Thyroid gland (tissue), 4 donors: ENCODE results near the gene FAM193A. TPM values are rescaled to one million over a fixed set of nuclear protein-coding genes. Genes with fewer than 3 reads are reported as not detected.
A peak's percentile ranks its signal among the peaks of the same experiment; 100 is the strongest.

Experiments used
- DNase-seq, 2 donors: peaks; one replicate each; pipeline ENCODE4 v3.0.0-alpha.2; 2019
- H3K27ac ChIP-seq, 3 donors: fragments of 200-600 bp; sonication (generic); 1 replicate in 2 of 3; 2 replicates in 1 of 3; pipeline ENCODE4 v1.5.1; 2016 to 2019; ENCODE audit warnings: mild to moderate bottlenecking in 1 of 3, moderate library complexity in 1 of 3
- H3K27me3 ChIP-seq: fragments of 200-600 bp; sonication (generic); one replicate; pipeline ENCODE4 v1.5.1; 2019
- H3K36me3 ChIP-seq, 2 donors: fragments of 200-600 bp; sonication (generic); one replicate each; pipeline ENCODE4 v1.5.1; 2016 to 2019
- H3K4me1 ChIP-seq, 2 donors: fragments of 200-600 bp; sonication (generic); one replicate each; pipeline ENCODE4 v1.5.1; 2017 to 2019
- H3K4me3 ChIP-seq, 3 donors: fragments of 200-600 bp; sonication (generic); replicated peaks in 1 of 3; 1 replicate in 2 of 3; 2 replicates in 1 of 3; pipeline ENCODE4 v1.5.1; 2016; ENCODE audit warnings: mild to moderate bottlenecking in 1 of 3
- H3K9me3 ChIP-seq: fragments of 200-600 bp; sonication (generic); one replicate; pipeline ENCODE4 v1.5.1; 2017
- CTCF ChIP-seq, 6 experiments: fragments of 200-600 bp in 3 of 6; fragments of 450-650 bp in 3 of 6; sonication (generic) in 3 of 6; IDR thresholded peaks; one replicate each; pipeline ENCODE4 v1.5.1; 2016 to 2019; ENCODE audit warnings: antibody characterized with exemption in 6 of 6, mild to moderate bottlenecking in 2 of 6, inconsistent platforms in 1 of 6, moderate library complexity in 1 of 6
- POLR2A ChIP-seq, 2 donors: fragments of 450-650 bp; IDR thresholded peaks; one replicate each; pipeline ENCODE4 v1.6.1; 2017; ENCODE audit warnings: antibody characterized with exemption in 2 of 2, mild to moderate bottlenecking in 2 of 2, moderate library complexity in 1 of 2
- WGBS, 2 donors: methylation state at CpG; one replicate each; pipeline ENCODE4 v1.1.5; 2017; 5-methylcytosine and 5-hydroxymethylcytosine counted together
- intact Hi-C: fragments of 100-400 bp; cut with DNase I; formaldehyde crosslinking; loops from one replicate; pipeline ENCODE4 v1.15.1; 2023
- total RNA-seq, 4 donors: library from RNA; depleted of rRNA; stranded (reverse); fragments of >200 nt; gene quantifications; one replicate each; pipeline ENCODE4 v1.2.3, GENCODE V29; 2016

Gene FAM193A
- total RNA-seq, 4 donors from 2014 or later, result 22.4 to 36.7 (median 30.3) TPM

- H3K36me3 ChIP-seq, result no peaks in the 10 kb centered on the region
- H3K27me3 ChIP-seq, result no peaks in the 10 kb centered on the region
- intact Hi-C loops, result no loop called here
- TF ChIP-seq POLR2A (IDR thresholded peaks at IDR 0.05) (peak in 1 of 2 donors; percentile 73), CTCF (IDR thresholded peaks at IDR 0.05) (peak in 3 of 6 experiments; percentile 44 to 60 (median 51))
- H3K27ac ChIP-seq, result peak within 1 kb of the TSS; percentile 55 to 83 (median 64)
- H3K4me3 ChIP-seq, result peak within 1 kb of the TSS; percentile 87 to 88 (median 87)
- no peaks in the 10 kb centered on the region for H3K9me3 ChIP-seq
- 0 to 3% methylated on average over 7 of the region's 96 CpGs for WGBS, 2 donors
- H3K4me1 ChIP-seq, result peaks cover 4 to 10% of the 10 kb centered on the region in 2 donors
- DNase-seq, result peak; percentile 77 to 80
These were observed 219.6 kb downstream of the FAM193A start, which contains the start of gene TNIP2 for GRCh38 chr4:2755821-2756690. Gene TNIP2 (minus strand): TSS chr4:2756336. CDS start chr4:2756289, 47 bp downstream.

- no peak for DNase-seq
- TF ChIP-seq POLR2A (IDR thresholded peaks at IDR 0.05) (no peak), CTCF (IDR thresholded peaks at IDR 0.05) (no peak)
- H3K27me3 ChIP-seq, result no peaks in the 10 kb centered on the region
- intact Hi-C loops, result no loop called here
- peaks cover 4 to 14% of the 10 kb centered on the region in 2 donors for H3K4me1 ChIP-seq
- no peak overlapping the region for H3K4me3 ChIP-seq
- H3K36me3 ChIP-seq, result no peaks in the 10 kb centered on the region
- no peaks in the 10 kb centered on the region for H3K9me3 ChIP-seq
- H3K27ac ChIP-seq, result peak overlapping the region; percentile 10 to 50 (median 37)
- 67 to 74% methylated on average over 25 of the region's 25 CpGs for WGBS, 2 donors
These were observed 220.4 kb downstream of the FAM193A start for GRCh38 chr4:2756691-2757350.

- H3K9me3 ChIP-seq, result no peaks in the 10 kb centered on the region
- no peak overlapping the region for H3K4me3 ChIP-seq
- H3K27me3 ChIP-seq, result no peaks in the 10 kb centered on the region
- peaks cover 4 to 14% of the 10 kb centered on the region in 2 donors for H3K4me1 ChIP-seq
- no peak for DNase-seq
- 86 to 98% methylated on average over 3 of the region's 3 CpGs for WGBS, 2 donors
- intact Hi-C loops, result no loop called here
- H3K36me3 ChIP-seq, result no peaks in the 10 kb centered on the region
- H3K27ac ChIP-seq, result no peak overlapping the region
- TF ChIP-seq POLR2A (IDR thresholded peaks at IDR 0.05) (no peak), CTCF (IDR thresholded peaks at IDR 0.05) (no peak)
These were observed 221.0 kb downstream of the FAM193A start for GRCh38 chr4:2757426-2757825.

GRCh38 chr4:2761035-2761923 is 224.8 kb downstream of the FAM193A start:
- 60 to 77% methylated on average over 11 to 13 of the region's 14 CpGs for WGBS, 2 donors
- intact Hi-C loops, result loop anchor here (5.0 kb wide), 2 partner anchors 171 to 276 kb away; no protein-coding TSS in a partner anchor
- peaks cover 4 to 12% of the 10 kb centered on the region in 2 donors for H3K4me1 ChIP-seq
- H3K36me3 ChIP-seq, result no peaks in the 10 kb centered on the region
- H3K27ac ChIP-seq, result no peak overlapping the region
- H3K9me3 ChIP-seq, result no peaks in the 10 kb centered on the region
- no peak for TF ChIP-seq POLR2A (IDR thresholded peaks at IDR 0.05)
- no peak for TF ChIP-seq CTCF (IDR thresholded peaks at IDR 0.05)
- no peak overlapping the region for H3K4me3 ChIP-seq
- no peaks in the 10 kb centered on the region for H3K27me3 ChIP-seq
- DNase-seq, result peak; percentile 56 to 60
